HG03439 (cell line): ENCODE data around the gene NCR2.

Experiments
- ATAC-seq: cut with Tn5 transposase; IDR thresholded peaks from one replicate; pipeline ENCODE4 v1.9.1; 2021; ENCODE audit warnings: mild to moderate bottlenecking, moderate library complexity; ENCODE audit not compliant: unreplicated experiment

Gene NCR2

GRCh38 chr6:41327177-41327576 is 8.2 kb upstream of the NCR2 start:
- ATAC-seq, result no peak

GRCh38 chr6:41331401-41332150 is 3.8 kb upstream of the NCR2 start:
- ATAC-seq, result no peak

GRCh38 chr6:41332241-41332640 is 3.2 kb upstream of the NCR2 start:
- ATAC-seq, result no peak

- ATAC-seq, result no peak
Measured at GRCh38 chr6:41332842-41333736, 2.3 kb upstream of the NCR2 start.

GRCh38 chr6:41334482-41335040 is 847 bp upstream of the NCR2 start:
- no peak for ATAC-seq

- ATAC-seq, result no peak
Measured at GRCh38 chr6:41335943-41336342, 535 bp downstream of the NCR2 start.

GRCh38 chr6:41336824-41337223 is 1.4 kb downstream of the NCR2 start:
- ATAC-seq, result no peak

GRCh38 chr6:41337709-41338108 is 2.3 kb downstream of the NCR2 start:
- ATAC-seq, result no peak

GRCh38 chr6:41338659-41339058 is 3.3 kb downstream of the NCR2 start:
- ATAC-seq, result no peak

- no peak for ATAC-seq
Measured at GRCh38 chr6:41341580-41341979, 6.2 kb downstream of the NCR2 start.

GRCh38 chr6:41342241-41342640 is 6.8 kb downstream of the NCR2 start:
- ATAC-seq, result no peak

GRCh38 chr6:41343641-41344187 is 8.3 kb downstream of the NCR2 start:
- ATAC-seq, result no peak

GRCh38 chr6:41344876-41345275 is 9.5 kb downstream of the NCR2 start:
- ATAC-seq, result no peak

GRCh38 chr6:41345901-41346300 is 10.5 kb downstream of the NCR2 start:
- no peak for ATAC-seq

- ATAC-seq, result no peak
Measured at GRCh38 chr6:41346441-41346840, 11.0 kb downstream of the NCR2 start.

- no peak for ATAC-seq
Measured at GRCh38 chr6:41347378-41348050, 12.1 kb downstream of the NCR2 start.

GRCh38 chr6:41348934-41349333 is 13.5 kb downstream of the NCR2 start:
- no peak for ATAC-seq

- ATAC-seq, result no peak
Measured at GRCh38 chr6:41352396-41352795, 17.0 kb downstream of the NCR2 start.

GRCh38 chr6:41352907-41353306 is 17.5 kb downstream of the NCR2 start:
- ATAC-seq, result no peak

GRCh38 chr6:41353333-41353732 is 17.9 kb downstream of the NCR2 start:
- no peak for ATAC-seq

GRCh38 chr6:41355952-41356351 is 20.5 kb downstream of the NCR2 start:
- no peak for ATAC-seq
